HL-60 (cell line): ENCODE measurements around the gene NFE2L2.

Source experiments
- DNase-seq, 2 experiments: peaks; one replicate each; pipeline ENCODE4 v3.0.0-alpha.2; 2010 to 2020; ENCODE audit warnings: low read depth in 1 of 2, low spot score in 1 of 2
- H3K27ac ChIP-seq: fragments of 250-450 bp; sonication (Bioruptor Pico); replicated peaks from 2 replicates; pipeline ENCODE4 v1.5.1; 2020; ENCODE audit warnings: mild to moderate bottlenecking, moderate library complexity
- H3K27me3 ChIP-seq: fragments of 250-450 bp; sonication (Bioruptor Pico); 2 replicates; pipeline ENCODE4 v1.5.1; 2021; ENCODE audit warnings: mild to moderate bottlenecking, moderate library complexity; ENCODE audit not compliant: insufficient read depth, poor library complexity, severe bottlenecking
- H3K4me3 ChIP-seq: replicated peaks from 2 replicates; pipeline ENCODE4 v1.5.1; 2011; ENCODE audit warnings: mild to moderate bottlenecking, control low read depth, low read length; ENCODE audit not compliant: insufficient read depth
- CTCF ChIP-seq: IDR thresholded peaks from one replicate; pipeline ENCODE4 v1.5.1; 2011; ENCODE audit warnings: low read length, control low read depth, inconsistent platforms; ENCODE audit not compliant: insufficient read depth
- GABPA ChIP-seq: IDR thresholded peaks from 2 replicates; pipeline ENCODE4 v1.6.1; 2012; ENCODE audit warnings: low read depth
- POLR2AphosphoS5 ChIP-seq: IDR thresholded peaks from 2 replicates; pipeline ENCODE4 v1.6.1; 2012; ENCODE audit warnings: low read depth
- REST ChIP-seq: IDR thresholded peaks from 2 replicates; pipeline ENCODE4 v1.6.1; 2012; ENCODE audit warnings: low read depth; ENCODE audit not compliant: insufficient replicate concordance
- SPI1 ChIP-seq: IDR thresholded peaks from 2 replicates; pipeline ENCODE4 v1.6.1; 2012; ENCODE audit warnings: low read depth, mild to moderate bottlenecking, borderline replicate concordance

NFE2L2 gene

GRCh38 chr2:177291701-177292100, 27.2 kb upstream of the NFE2L2 start:
- DNase-seq: no peak
- H3K4me3 ChIP-seq: no peak overlapping the region
- H3K27me3 ChIP-seq: no peaks in the 10 kb centered on the region
- TF ChIP-seq GABPA (no peak), SPI1 (no peak), REST (no peak), POLR2AphosphoS5 (no peak), CTCF (no peak)
- no peak overlapping the region for H3K27ac ChIP-seq

GRCh38 chr2:177289824-177290628, 25.5 kb upstream of the NFE2L2 start:
- no peak overlapping the region for H3K4me3 ChIP-seq
- TF ChIP-seq REST: no peak
- peak; percentile 31; the same call in 1 of the 2 replicates for TF ChIP-seq SPI1
- no peak for DNase-seq
- no peak overlapping the region for H3K27ac ChIP-seq
- no peaks in the 10 kb centered on the region for H3K27me3 ChIP-seq

- Histone ChIP-seq H3K27ac (no peak overlapping the region), H3K27me3 (no peaks in the 10 kb centered on the region), H3K4me3 (no peak overlapping the region)
- no peak for TF ChIP-seq CTCF
- TF ChIP-seq SPI1: no peak
- no peak for TF ChIP-seq GABPA
- TF ChIP-seq REST: no peak
- no peak for TF ChIP-seq POLR2AphosphoS5
- no peak for DNase-seq
Measured at GRCh38 chr2:177287814-177288213, 23.3 kb upstream of the NFE2L2 start.
